ENCODE results near the gene SDK1. TPM values are rescaled to one million over a fixed set of nuclear protein-coding genes. Genes with fewer than 3 reads are reported as not detected.

SDK1 gene
- total RNA-seq, 2 donors from 2014 or later: 4.8 to 13.2 TPM

DNA sequence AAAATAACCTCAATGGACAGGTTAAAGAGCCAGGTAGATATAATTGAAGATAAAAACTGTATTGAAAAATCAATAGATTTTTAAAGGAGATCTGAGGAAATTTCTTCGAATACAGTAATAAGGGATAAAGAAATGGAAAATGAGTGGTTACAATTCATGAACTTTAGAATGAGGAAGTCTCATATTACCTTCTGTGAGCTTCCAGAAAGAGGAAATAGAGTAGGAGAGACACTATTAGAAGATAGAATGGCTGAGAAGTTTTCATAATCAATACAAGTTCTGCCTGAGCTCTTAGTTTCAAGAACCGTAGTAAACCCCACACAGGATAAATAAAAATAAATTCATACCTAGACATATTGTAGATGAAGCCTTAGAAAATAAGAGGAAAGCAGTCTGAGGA is 11.5 kb downstream of the SDK1 start:
- Histone ChIP-seq H3K36me3 (no peaks in the 10 kb centered on the region), H3K4me1 (replicated peaks) (no peaks in the 10 kb centered on the region), H3K27ac (no peak overlapping the region), H3K9me3 (no peaks in the 10 kb centered on the region), H3K27me3 (replicated peaks; ENCODE audit: insufficient read depth) (no peaks in the 10 kb centered on the region), H3K4me3 (no peak overlapping the region)
- 95% methylated on average over 2 of the region's 2 CpGs for WGBS
- no peak for DNase-seq (ENCODE audit: low spot score)
- intact Hi-C loops (cut with DNase I): no loop called here
- no peak for TF ChIP-seq POLR2AphosphoS5 (IDR thresholded peaks at IDR 0.05)
- no peak for TF ChIP-seq POLR2A (IDR thresholded peaks at IDR 0.05)
- TF ChIP-seq, protein P1, sequence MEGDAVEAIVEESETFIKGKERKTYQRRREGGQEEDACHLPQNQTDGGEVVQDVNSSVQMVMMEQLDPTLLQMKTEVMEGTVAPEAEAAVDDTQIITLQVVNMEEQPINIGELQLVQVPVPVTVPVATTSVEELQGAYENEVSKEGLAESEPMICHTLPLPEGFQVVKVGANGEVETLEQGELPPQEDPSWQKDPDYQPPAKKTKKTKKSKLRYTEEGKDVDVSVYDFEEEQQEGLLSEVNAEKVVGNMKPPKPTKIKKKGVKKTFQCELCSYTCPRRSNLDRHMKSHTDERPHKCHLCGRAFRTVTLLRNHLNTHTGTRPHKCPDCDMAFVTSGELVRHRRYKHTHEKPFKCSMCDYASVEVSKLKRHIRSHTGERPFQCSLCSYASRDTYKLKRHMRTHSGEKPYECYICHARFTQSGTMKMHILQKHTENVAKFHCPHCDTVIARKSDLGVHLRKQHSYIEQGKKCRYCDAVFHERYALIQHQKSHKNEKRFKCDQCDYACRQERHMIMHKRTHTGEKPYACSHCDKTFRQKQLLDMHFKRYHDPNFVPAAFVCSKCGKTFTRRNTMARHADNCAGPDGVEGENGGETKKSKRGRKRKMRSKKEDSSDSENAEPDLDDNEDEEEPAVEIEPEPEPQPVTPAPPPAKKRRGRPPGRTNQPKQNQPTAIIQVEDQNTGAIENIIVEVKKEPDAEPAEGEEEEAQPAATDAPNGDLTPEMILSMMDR (IDR thresholded peaks at IDR 0.05): no peak

DNA sequence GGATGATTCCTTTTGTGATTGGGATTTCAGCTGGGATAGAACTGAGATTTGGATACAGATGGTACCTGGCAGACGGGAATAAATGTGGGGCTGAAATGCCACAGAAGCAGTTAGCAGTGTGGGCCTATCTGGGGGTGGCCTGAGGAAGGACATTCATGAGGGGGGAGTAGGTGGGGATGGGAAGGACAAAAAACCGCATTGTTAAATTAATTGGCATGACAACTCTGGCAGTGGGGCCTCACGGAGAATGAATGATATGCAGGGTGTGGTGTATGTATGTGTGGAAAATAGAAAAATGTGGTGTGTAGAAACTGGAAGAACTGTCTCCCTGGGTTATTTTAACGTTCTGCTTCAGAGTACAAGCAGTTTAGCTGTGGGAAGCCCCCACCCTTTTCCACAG is 17.8 kb downstream of the SDK1 start:
- H3K9me3 ChIP-seq: no peaks in the 10 kb centered on the region
- 83% methylated on average over 4 of the region's 4 CpGs for WGBS
- no peaks in the 10 kb centered on the region for H3K27me3 ChIP-seq (replicated peaks; ENCODE audit: insufficient read depth)
- TF ChIP-seq POLR2A (IDR thresholded peaks at IDR 0.05) (no peak), POLR2AphosphoS5 (IDR thresholded peaks at IDR 0.05) (no peak)
- TF ChIP-seq, protein P1 (IDR thresholded peaks at IDR 0.05): no peak
- H3K4me1 ChIP-seq (replicated peaks): no peaks in the 10 kb centered on the region
- H3K4me3 ChIP-seq: no peak overlapping the region
- intact Hi-C loops (cut with DNase I): no loop called here
- no peak overlapping the region for H3K27ac ChIP-seq
- no peaks in the 10 kb centered on the region for H3K36me3 ChIP-seq
- no peak for DNase-seq (ENCODE audit: low spot score)

DNA sequence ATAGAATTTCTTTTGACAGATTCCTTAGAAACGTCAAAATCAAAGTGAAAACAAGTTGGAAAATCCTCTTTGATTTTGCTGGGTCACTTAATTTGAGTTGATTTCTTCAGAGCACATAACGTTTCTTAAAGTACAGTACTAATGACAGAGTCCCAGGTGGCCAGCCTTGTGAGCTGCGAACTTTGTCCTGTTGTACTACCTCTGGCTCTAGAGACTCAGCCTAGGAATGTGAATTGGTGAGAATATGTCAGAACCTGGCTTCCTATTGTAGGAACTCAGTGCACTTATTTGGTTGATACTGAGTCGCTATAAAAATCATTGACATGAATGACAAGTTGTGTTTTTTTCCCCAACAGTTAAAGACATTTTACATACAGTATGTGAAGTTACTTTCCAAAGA is 20.2 kb downstream of the SDK1 start:
- DNase-seq (ENCODE audit: low spot score): no peak
- H3K9me3 ChIP-seq: no peaks in the 10 kb centered on the region
- H3K4me1 ChIP-seq (replicated peaks): no peaks in the 10 kb centered on the region
- no peaks in the 10 kb centered on the region for H3K27me3 ChIP-seq (replicated peaks; ENCODE audit: insufficient read depth)
- no peaks in the 10 kb centered on the region for H3K36me3 ChIP-seq
- intact Hi-C loops (cut with DNase I): no loop called here
- H3K4me3 ChIP-seq: no peak overlapping the region
- 82% methylated on average over 4 of the region's 4 CpGs for WGBS
- TF ChIP-seq POLR2AphosphoS5 (IDR thresholded peaks at IDR 0.05): no peak
- TF ChIP-seq POLR2A (IDR thresholded peaks at IDR 0.05): no peak
- TF ChIP-seq, protein P1 (IDR thresholded peaks at IDR 0.05): no peak
- H3K27ac ChIP-seq: no peak overlapping the region

GRCh38 chr7:3321745-3322144 is 20.7 kb downstream of the SDK1 start:
- Histone ChIP-seq H3K27me3 (replicated peaks; ENCODE audit: insufficient read depth) (no peaks in the 10 kb centered on the region), H3K4me1 (replicated peaks) (no peaks in the 10 kb centered on the region), H3K9me3 (no peaks in the 10 kb centered on the region), H3K4me3 (no peak overlapping the region), H3K36me3 (no peaks in the 10 kb centered on the region), H3K27ac (no peak overlapping the region)
- 67% methylated on average over 3 of the region's 3 CpGs for WGBS
- DNase-seq (ENCODE audit: low spot score): no peak
- intact Hi-C loops (cut with DNase I): no loop called here
- TF ChIP-seq POLR2A (IDR thresholded peaks at IDR 0.05) (no peak), POLR2AphosphoS5 (IDR thresholded peaks at IDR 0.05) (no peak)
- TF ChIP-seq, protein P1 (IDR thresholded peaks at IDR 0.05): no peak

- WGBS: 97% methylated on average over 1 of the region's 1 CpG
- Histone ChIP-seq H3K4me3 (no peak overlapping the region), H3K27ac (no peak overlapping the region), H3K4me1 (replicated peaks) (no peaks in the 10 kb centered on the region), H3K36me3 (no peaks in the 10 kb centered on the region), H3K9me3 (no peaks in the 10 kb centered on the region), H3K27me3 (replicated peaks; ENCODE audit: insufficient read depth) (no peaks in the 10 kb centered on the region)
- TF ChIP-seq POLR2AphosphoS5 (IDR thresholded peaks at IDR 0.05) (no peak), POLR2A (IDR thresholded peaks at IDR 0.05) (no peak)
- TF ChIP-seq, protein P1 (IDR thresholded peaks at IDR 0.05): no peak
- intact Hi-C loops (cut with DNase I): no loop called here
- DNase-seq (ENCODE audit: low spot score): no peak
These were observed 25.2 kb downstream of the SDK1 start for GRCh38 chr7:3326246-3326645.
